ENCODE results near the gene DPP10.
"Not testable (repeated sequence)": the region's sequence is repeated elsewhere in the genome, so short reads cannot be mapped to it uniquely, and the experiment has no call there.

Gene DPP10

DNA sequence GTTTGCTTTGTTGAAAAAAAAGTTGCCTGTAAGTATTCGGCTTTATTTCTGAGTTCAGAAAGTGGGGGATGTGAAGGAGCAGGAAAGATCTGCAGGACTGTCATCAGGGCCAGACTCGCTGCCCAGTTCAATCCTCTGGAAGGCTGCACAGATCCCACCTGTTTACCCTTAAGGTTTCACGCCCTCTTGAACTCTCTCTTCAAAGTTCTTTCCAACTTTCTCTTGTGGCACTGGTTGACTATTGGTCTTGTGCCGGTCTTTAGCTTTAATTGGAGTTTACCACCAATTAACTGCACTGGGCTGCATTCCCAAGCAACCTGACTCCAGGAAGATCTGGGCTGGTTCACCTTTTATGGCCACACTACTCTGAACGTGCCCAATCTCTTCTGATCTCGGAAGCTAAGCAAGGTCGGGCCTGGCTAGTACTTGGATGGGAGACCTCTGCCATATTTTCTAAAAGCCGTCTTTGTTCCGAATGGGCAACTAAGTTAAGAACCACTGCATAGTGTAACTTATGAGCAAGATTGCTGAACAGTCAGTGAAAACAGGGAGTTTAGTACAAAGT, 495.0 kb downstream of the DPP10 start:
- H3K4me3 ChIP-seq (ENCODE audit: insufficient read length, low read depth) = no peak overlapping the region
- H3K36me3 ChIP-seq (ENCODE audit: insufficient read depth, insufficient read length, low read length) = no peaks in the 10 kb centered on the region
- H3K9ac ChIP-seq (ENCODE audit: insufficient read length, low read depth) = no peak overlapping the region
- H3K27me3 ChIP-seq (ENCODE audit: insufficient read depth, insufficient read length) = no peaks in the 10 kb centered on the region
- DNase-seq (ENCODE audit: low read depth, low spot score) = no peak
- no peaks in the 10 kb centered on the region for H3K9me3 ChIP-seq (ENCODE audit: insufficient read depth, low read length)
- TF ChIP-seq YY1 (IDR thresholded peaks at IDR 0.05; ENCODE audit: insufficient read depth, insufficient read length) (no peak), SUZ12 (IDR thresholded peaks at IDR 0.05; ENCODE audit: extremely low read depth, insufficient read depth, insufficient read length) (no peak), ZNF274 (IDR thresholded peaks at IDR 0.05; ENCODE audit: low read depth, low read length) (no peak)
- H3K4me1 ChIP-seq (ENCODE audit: insufficient read depth, insufficient read length) = no peaks in the 10 kb centered on the region

DNA sequence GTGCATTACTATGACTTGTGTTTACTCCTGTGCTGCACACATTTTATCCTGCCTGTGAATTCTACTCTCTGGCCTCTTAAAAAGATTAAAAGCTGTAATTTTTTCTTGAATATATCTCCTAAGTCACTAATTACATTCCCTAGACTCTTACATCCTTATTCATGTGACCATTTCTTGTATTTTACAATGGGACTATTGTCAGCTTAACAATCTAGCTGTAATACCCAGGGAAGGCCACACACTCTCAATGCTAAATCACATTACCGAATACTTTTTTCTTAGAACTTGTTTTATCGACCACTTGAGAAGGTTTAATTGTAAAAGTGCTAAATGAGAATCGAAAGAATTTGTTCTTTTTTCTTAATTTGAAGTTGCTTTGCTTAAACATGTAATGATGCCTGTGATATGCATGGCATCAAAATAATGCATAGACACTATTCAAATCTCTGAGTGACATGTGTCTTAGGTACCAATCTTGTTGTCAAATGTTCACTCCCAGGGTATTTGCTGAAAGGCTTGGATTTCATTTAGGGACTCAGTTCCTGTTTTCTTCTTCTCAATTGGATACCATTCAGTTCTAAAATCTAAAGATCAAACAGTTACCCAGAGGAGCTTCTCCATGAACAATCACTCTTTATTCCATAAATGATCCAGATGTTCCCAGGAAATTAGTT, 498.5 kb downstream of the DPP10 start:
- no peaks in the 10 kb centered on the region for H3K9me3 ChIP-seq (ENCODE audit: insufficient read depth, low read length)
- no peak for TF ChIP-seq YY1 (IDR thresholded peaks at IDR 0.05; ENCODE audit: insufficient read depth, insufficient read length)
- TF ChIP-seq SUZ12 (IDR thresholded peaks at IDR 0.05; ENCODE audit: extremely low read depth, insufficient read depth, insufficient read length) = no peak
- TF ChIP-seq ZNF274 (IDR thresholded peaks at IDR 0.05; ENCODE audit: low read depth, low read length) = no peak
- no peak for DNase-seq (ENCODE audit: low read depth, low spot score)
- no peaks in the 10 kb centered on the region for H3K4me1 ChIP-seq (ENCODE audit: insufficient read depth, insufficient read length)
- H3K9ac ChIP-seq (ENCODE audit: insufficient read length, low read depth) = no peak overlapping the region
- no peak overlapping the region for H3K4me3 ChIP-seq (ENCODE audit: insufficient read length, low read depth)
- no peaks in the 10 kb centered on the region for H3K27me3 ChIP-seq (ENCODE audit: insufficient read depth, insufficient read length)
- H3K36me3 ChIP-seq (ENCODE audit: insufficient read depth, insufficient read length, low read length) = no peaks in the 10 kb centered on the region

DNA sequence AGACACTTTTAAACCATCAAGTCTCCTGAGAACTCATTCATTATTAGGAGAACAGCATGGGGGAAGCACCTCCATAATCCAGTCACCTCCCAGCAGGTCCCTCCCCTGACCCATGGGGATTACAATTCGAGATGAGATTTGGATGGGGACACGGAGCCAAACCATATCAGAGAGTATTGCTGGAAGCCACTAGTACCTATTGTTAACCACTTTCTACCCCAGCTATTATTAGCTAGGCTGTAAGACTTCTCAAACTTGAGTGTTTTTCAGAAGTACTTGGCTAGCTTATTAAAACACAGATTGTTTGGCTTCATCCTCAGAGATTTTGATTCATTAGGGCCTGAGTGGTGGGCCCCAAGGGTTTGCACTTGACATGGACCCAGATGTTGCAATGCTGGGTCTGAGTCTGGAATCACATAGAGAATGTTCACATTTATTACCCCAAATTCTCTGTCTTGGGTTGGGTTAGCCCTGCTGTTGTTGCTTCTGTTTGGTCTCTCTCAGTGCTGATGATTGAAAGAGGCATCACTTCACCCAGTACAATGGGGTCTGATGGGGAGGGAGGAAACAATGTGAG, 506.9 kb downstream of the DPP10 start:
- Histone ChIP-seq H3K9ac (ENCODE audit: insufficient read length, low read depth) (no peak overlapping the region), H3K27me3 (ENCODE audit: insufficient read depth, insufficient read length) (no peaks in the 10 kb centered on the region), H3K4me1 (ENCODE audit: insufficient read depth, insufficient read length) (no peaks in the 10 kb centered on the region), H3K9me3 (ENCODE audit: insufficient read depth, low read length) (no peaks in the 10 kb centered on the region), H3K36me3 (ENCODE audit: insufficient read depth, insufficient read length, low read length) (no peaks in the 10 kb centered on the region), H3K4me3 (ENCODE audit: insufficient read length, low read depth) (no peak overlapping the region)
- TF ChIP-seq SUZ12 (IDR thresholded peaks at IDR 0.05; ENCODE audit: extremely low read depth, insufficient read depth, insufficient read length) = no peak
- no peak for TF ChIP-seq ZNF274 (IDR thresholded peaks at IDR 0.05; ENCODE audit: low read depth, low read length)
- no peak for TF ChIP-seq YY1 (IDR thresholded peaks at IDR 0.05; ENCODE audit: insufficient read depth, insufficient read length)
- DNase-seq (ENCODE audit: low read depth, low spot score) = no peak

DNA sequence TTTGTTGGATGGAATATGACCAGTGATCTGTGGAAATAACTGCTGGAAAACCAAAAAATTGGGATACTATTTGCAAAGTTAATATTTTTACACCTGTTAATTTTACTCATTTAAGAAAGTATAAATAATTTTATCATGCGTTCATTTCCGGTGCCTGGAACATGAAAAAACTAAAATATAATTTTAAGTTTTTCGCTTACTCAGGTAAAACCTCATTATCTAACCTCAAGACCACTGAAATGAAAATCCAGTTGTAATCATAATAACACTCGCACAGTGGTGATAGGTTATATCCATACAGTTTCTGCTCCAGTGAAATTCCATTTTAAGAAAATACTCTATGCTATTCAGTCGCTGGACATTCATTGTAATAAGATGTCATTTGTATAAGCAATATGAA, 517.9 kb downstream of the DPP10 start:
- no peak for DNase-seq (ENCODE audit: low read depth, low spot score)
- no peak for TF ChIP-seq YY1 (IDR thresholded peaks at IDR 0.05; ENCODE audit: insufficient read depth, insufficient read length)
- no peak for TF ChIP-seq SUZ12 (IDR thresholded peaks at IDR 0.05; ENCODE audit: extremely low read depth, insufficient read depth, insufficient read length)
- TF ChIP-seq ZNF274 (IDR thresholded peaks at IDR 0.05; ENCODE audit: low read depth, low read length) = no peak
- no peaks in the 10 kb centered on the region; the same call in none of the 2 replicates for H3K9me3 ChIP-seq (ENCODE audit: insufficient read depth, low read length)
- no peak overlapping the region for H3K4me3 ChIP-seq (ENCODE audit: insufficient read length, low read depth)
- H3K27me3 ChIP-seq (ENCODE audit: insufficient read depth, insufficient read length) = no peaks in the 10 kb centered on the region
- no peak overlapping the region for H3K9ac ChIP-seq (ENCODE audit: insufficient read length, low read depth)
- no peaks in the 10 kb centered on the region for H3K4me1 ChIP-seq (ENCODE audit: insufficient read depth, insufficient read length)
- no peaks in the 10 kb centered on the region for H3K36me3 ChIP-seq (ENCODE audit: insufficient read depth, insufficient read length, low read length)

DNA sequence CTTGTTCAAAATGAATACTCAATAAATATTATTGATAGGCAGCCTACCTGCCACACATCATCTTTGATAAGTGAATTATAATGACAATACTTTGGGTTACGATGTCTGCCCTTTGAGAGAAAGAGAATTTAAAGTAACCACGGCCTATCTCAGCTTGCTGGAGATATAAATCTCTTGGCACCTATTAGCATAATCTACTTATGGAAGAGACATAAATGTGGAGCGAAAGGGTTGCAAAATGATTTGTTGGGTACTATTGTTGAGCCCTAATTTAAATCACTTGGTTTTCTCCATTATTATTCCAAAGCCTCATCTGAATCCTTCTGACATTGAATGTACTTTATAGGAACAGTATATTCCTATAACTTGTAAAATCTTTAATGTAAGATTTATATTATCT, 520.1 kb downstream of the DPP10 start:
- H3K4me1 ChIP-seq (ENCODE audit: insufficient read depth, insufficient read length) = no peaks in the 10 kb centered on the region
- H3K36me3 ChIP-seq (ENCODE audit: insufficient read depth, insufficient read length, low read length) = no peaks in the 10 kb centered on the region
- no peaks in the 10 kb centered on the region for H3K9me3 ChIP-seq (ENCODE audit: insufficient read depth, low read length)
- H3K9ac ChIP-seq (ENCODE audit: insufficient read length, low read depth) = no peak overlapping the region
- no peak for TF ChIP-seq YY1 (IDR thresholded peaks at IDR 0.05; ENCODE audit: insufficient read depth, insufficient read length)
- no peak for TF ChIP-seq SUZ12 (IDR thresholded peaks at IDR 0.05; ENCODE audit: extremely low read depth, insufficient read depth, insufficient read length)
- TF ChIP-seq ZNF274 (IDR thresholded peaks at IDR 0.05; ENCODE audit: low read depth, low read length) = no peak
- no peak overlapping the region for H3K4me3 ChIP-seq (ENCODE audit: insufficient read length, low read depth)
- H3K27me3 ChIP-seq (ENCODE audit: insufficient read depth, insufficient read length) = no peaks in the 10 kb centered on the region
- DNase-seq (ENCODE audit: low read depth, low spot score) = no peak

DNA sequence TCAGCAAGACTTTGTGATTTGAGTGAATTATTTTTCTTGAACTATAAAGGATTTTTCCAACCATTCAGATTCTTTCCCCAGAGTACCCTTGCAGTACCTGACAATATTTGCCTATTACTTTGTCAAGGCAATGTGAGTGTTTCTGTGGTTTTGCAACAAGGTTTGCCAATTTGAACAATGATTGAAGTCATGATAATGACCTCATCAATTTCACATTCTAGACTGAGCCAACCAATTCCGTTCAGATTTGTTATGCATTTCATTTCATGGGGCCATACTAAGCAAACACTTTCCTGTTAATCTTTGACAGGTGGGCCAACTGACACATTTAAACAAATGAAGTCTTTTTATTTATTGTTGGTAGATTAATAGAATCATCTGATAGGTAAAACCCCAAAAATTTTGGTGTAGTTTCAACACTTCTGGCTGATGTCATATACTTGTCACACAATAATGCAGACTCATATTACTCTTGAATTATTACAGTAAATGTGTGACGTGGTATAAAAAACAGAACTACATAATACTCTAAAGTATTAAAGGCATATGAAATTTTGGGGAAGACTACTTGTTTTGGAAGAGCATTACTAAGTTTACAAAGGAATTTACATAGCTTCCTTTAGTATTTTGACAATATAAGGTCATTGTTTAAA, 526.4 kb downstream of the DPP10 start:
- no peak for TF ChIP-seq YY1 (IDR thresholded peaks at IDR 0.05; ENCODE audit: insufficient read depth, insufficient read length)
- TF ChIP-seq SUZ12 (IDR thresholded peaks at IDR 0.05; ENCODE audit: extremely low read depth, insufficient read depth, insufficient read length) = no peak
- TF ChIP-seq ZNF274 (IDR thresholded peaks at IDR 0.05; ENCODE audit: low read depth, low read length) = no peak
- Histone ChIP-seq H3K36me3 (ENCODE audit: insufficient read depth, insufficient read length, low read length) (no peaks in the 10 kb centered on the region), H3K4me3 (ENCODE audit: insufficient read length, low read depth) (no peak overlapping the region), H3K4me1 (ENCODE audit: insufficient read depth, insufficient read length) (no peaks in the 10 kb centered on the region), H3K9ac (ENCODE audit: insufficient read length, low read depth) (no peak overlapping the region), H3K27me3 (ENCODE audit: insufficient read depth, insufficient read length) (no peaks in the 10 kb centered on the region), H3K9me3 (ENCODE audit: insufficient read depth, low read length) (no peaks in the 10 kb centered on the region)
- DNase-seq (ENCODE audit: low read depth, low spot score) = no peak

DNA sequence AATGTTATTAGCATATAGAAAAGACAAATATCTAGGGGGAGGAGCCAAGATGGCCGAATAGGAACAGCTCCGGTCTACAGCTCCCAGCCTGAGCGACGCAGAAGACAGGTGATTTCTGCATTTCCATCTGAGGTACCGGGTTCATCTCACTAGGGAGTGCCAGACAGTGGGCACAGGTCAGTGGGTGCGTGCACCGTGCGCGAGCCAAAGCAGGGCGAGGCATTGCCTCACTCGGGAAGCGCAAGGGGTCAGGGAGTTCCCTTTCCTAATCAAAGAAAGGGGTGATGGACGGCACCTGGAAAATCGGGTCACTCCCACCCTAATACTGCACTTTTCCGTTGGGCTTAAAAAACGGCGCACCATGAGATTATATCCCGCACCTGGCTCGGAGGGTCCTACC, 561.9 kb downstream of the DPP10 start:
- not testable (repeated sequence) for H3K4me3 ChIP-seq (ENCODE audit: insufficient read length, low read depth); H3K36me3 ChIP-seq (ENCODE audit: insufficient read depth, insufficient read length, low read length); H3K4me1 ChIP-seq (ENCODE audit: insufficient read depth, insufficient read length); DNase-seq (ENCODE audit: low read depth, low spot score); H3K9ac ChIP-seq (ENCODE audit: insufficient read length, low read depth); H3K27me3 ChIP-seq (ENCODE audit: insufficient read depth, insufficient read length)
- H3K9me3 ChIP-seq (ENCODE audit: insufficient read depth, low read length) = peaks cover 15% of the 10 kb centered on the region; the same call in 1 of the 2 replicates

Data from NT2/D1 (cell line).